GM12878 (cell line): ENCODE measurements around the gene LGALS8. TPM values are rescaled to one million over a fixed set of nuclear protein-coding genes. Genes with fewer than 3 reads are reported as not detected.
A peak's percentile ranks its signal among the peaks of the same experiment; 100 is the strongest.

Experiments used
- CEBPB ChIP-seq, 2 experiments: fragments of 150-350 bp in 1 of 2; IDR thresholded peaks; 2 replicates each; pipeline ENCODE4 v1.6.1; 2012 to 2014; ENCODE audit warnings: low read depth in 2 of 2, low read length in 2 of 2, borderline replicate concordance in 1 of 2, inconsistent platforms in 1 of 2
- EP300 ChIP-seq, 2 experiments: fragments of 150-350 bp in 1 of 2; IDR thresholded peaks; 2 replicates each; pipeline ENCODE4 v1.6.1; 2011 to 2012; ENCODE audit warnings: low read depth in 2 of 2, low read length in 2 of 2, borderline replicate concordance in 1 of 2, improper control_type of control experiment in 1 of 2, inconsistent platforms in 1 of 2; ENCODE audit not compliant: control insufficient read depth in 1 of 2
- HDAC2 ChIP-seq: fragments of 200-600 bp; sonication (generic); IDR thresholded peaks from 2 replicates; pipeline ENCODE4 v1.6.1; 2017
- IKZF1 ChIP-seq: fragments of 450-650 bp; conservative IDR thresholded peaks from 2 replicates; pipeline ENCODE4 v1.6.1; 2017; ENCODE audit warnings: antibody characterized with exemption, mild to moderate bottlenecking
- KAT2A ChIP-seq: conservative IDR thresholded peaks from 2 replicates; pipeline ENCODE4 v1.6.1; 2011; ENCODE audit warnings: low read depth, low read length; ENCODE audit not compliant: control insufficient read depth
- POLR2A ChIP-seq: IDR thresholded peaks from 2 replicates; pipeline ENCODE4 v1.6.1; 2011; ENCODE audit warnings: low read depth, mild to moderate bottlenecking, low read length
- POU2F2 ChIP-seq: IDR thresholded peaks from 3 replicates; pipeline ENCODE4 v1.6.1; 2011; ENCODE audit warnings: low read depth, mild to moderate bottlenecking, low read length, borderline replicate concordance
- SMAD1 ChIP-seq: fragments of 450-650 bp; IDR thresholded peaks from 2 replicates; pipeline ENCODE4 v1.6.1; 2018; ENCODE audit warnings: mild to moderate bottlenecking, low read depth; ENCODE audit not compliant: partially characterized antibody
- SPI1 ChIP-seq: IDR thresholded peaks from 2 replicates; pipeline ENCODE4 v1.6.1; 2011; ENCODE audit warnings: low read depth, mild to moderate bottlenecking, low read length, moderate library complexity, borderline replicate concordance; ENCODE audit not compliant: insufficient read depth
- SREBF1 ChIP-seq: IDR thresholded peaks from 2 replicates; pipeline ENCODE4 v1.6.1; 2012; ENCODE audit warnings: mild to moderate bottlenecking, low read length
- WRNIP1 ChIP-seq: IDR thresholded peaks from 2 replicates; pipeline ENCODE4 v1.6.1; 2011; ENCODE audit warnings: low read depth, low read length, improper control_type of control experiment, borderline replicate concordance
- ZNF384 ChIP-seq: IDR thresholded peaks from 2 replicates; pipeline ENCODE4 v1.6.1; 2012; ENCODE audit warnings: low read depth, mild to moderate bottlenecking, low read length, improper control_type of control experiment, borderline replicate concordance
- polyA plus RNA-seq, 11 experiments: library from polyadenylated mRNA; depleted of rRNA in 4 of 11; unstranded in 6 of 11; stranded (reverse) in 5 of 11; fragments of >200 nt; fragmentation: Nextera tagmentation in 4 of 11; fragmentation: Illumina TruSeq in 1 of 11; extraction: Ambion mirVana in 4 of 11; extraction: Trizol in 1 of 11; gene quantifications; 1 replicate in 1 of 11; 2 replicates in 10 of 11; pipeline versions ENCODE4 v1.2.1 to v1.2.3, GENCODE V29; 2011 to 2016; ENCODE audit warnings: inconsistent platforms in 2 of 11, missing spikeins in 2 of 11, low read depth in 1 of 11
- total RNA-seq, 4 experiments: library from RNA; depleted of rRNA in 3 of 4; stranded (reverse); fragments of >200 nt in 3 of 4; fragmentation: Illumina TruSeq in 1 of 4; extraction: Trizol in 1 of 4; gene quantifications; 2 replicates each; pipeline versions ENCODE4 v1.2.1 to v1.2.3, GENCODE V29; 2013 to 2021
- TF ChIP-seq, protein P1 (sequence below): fragments of 450-650 bp; IDR thresholded peaks from 2 replicates; pipeline ENCODE4 v1.6.1; 2017; ENCODE audit warnings: mild to moderate bottlenecking, moderate library complexity
- TF ChIP-seq, protein P2 (sequence below): fragments of 450-650 bp; IDR thresholded peaks from 2 replicates; pipeline ENCODE4 v1.6.1; 2017; ENCODE audit warnings: mild to moderate bottlenecking
- TF ChIP-seq, protein P3 (sequence below): fragments of 450-650 bp; IDR thresholded peaks from 2 replicates; pipeline ENCODE4 v1.6.1; 2017; ENCODE audit warnings: mild to moderate bottlenecking, moderate library complexity

The LGALS8 gene
- total and polyA plus RNA-seq, 10 of the 15 experiments (the other 5 are each of a cell fraction or from before 2014, with no cell fraction given), result 15.4 to 86.5 (median 19.2) TPM

DNA sequence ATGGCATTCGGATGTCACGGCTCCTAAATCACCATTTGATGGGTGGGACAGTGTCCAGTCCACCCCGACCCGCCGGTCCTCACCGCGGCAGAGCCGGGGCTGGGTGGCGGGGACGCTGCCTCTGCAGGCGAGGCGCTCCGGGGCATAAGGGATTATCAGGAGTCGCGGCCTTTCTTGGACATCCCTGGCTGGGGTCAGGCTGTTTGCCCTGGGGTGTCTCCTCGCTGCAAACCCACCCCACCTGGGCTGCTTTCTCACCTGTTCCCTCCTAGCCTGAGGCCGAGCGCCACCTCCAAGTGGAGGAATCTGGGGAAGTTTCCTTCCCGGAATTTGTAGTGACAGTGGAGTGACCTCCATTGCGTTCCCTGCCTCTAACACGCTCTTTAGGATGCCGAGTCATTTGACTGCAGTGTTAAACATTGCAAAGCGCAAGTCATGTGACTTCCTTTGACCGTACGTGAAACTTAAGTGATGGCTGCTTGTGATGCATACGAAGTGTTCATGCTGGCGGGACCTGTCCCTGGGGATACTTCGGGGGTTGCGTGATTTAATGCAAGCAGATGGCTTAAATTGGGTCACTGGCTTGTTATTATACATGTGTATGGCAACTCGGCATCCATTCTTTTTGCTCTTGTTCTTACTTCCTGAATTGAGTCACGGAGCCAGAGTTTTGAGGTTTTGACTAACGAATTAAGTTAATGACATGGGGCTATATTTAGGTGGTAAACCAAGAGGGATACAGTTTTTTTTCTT is 536 bp downstream of the LGALS8 start (continued):
- TF ChIP-seq POU2F2, result peak; percentile 82; the same call in 1 of the 3 replicates
- TF ChIP-seq POLR2A, result peak; percentile 65
- TF ChIP-seq CEBPB (IDR thresholded peaks at IDR 0.05; ENCODE audit: borderline replicate concordance in 1 of 2, low read depth in 2 of 2, low read length in 2 of 2), result no peak
- no peak for TF ChIP-seq HDAC2
- TF ChIP-seq WRNIP1, result no peak
- TF ChIP-seq EP300 (IDR thresholded peaks at IDR 0.05; ENCODE audit: borderline replicate concordance in 1 of 2, control insufficient read depth in 1 of 2, low read depth in 2 of 2, low read length in 2 of 2), result peak; percentile 36 to 45; a peak in 2 of 4 replicates
- no peak for TF ChIP-seq SREBF1
- no peak for TF ChIP-seq SPI1
- TF ChIP-seq, protein P1, sequence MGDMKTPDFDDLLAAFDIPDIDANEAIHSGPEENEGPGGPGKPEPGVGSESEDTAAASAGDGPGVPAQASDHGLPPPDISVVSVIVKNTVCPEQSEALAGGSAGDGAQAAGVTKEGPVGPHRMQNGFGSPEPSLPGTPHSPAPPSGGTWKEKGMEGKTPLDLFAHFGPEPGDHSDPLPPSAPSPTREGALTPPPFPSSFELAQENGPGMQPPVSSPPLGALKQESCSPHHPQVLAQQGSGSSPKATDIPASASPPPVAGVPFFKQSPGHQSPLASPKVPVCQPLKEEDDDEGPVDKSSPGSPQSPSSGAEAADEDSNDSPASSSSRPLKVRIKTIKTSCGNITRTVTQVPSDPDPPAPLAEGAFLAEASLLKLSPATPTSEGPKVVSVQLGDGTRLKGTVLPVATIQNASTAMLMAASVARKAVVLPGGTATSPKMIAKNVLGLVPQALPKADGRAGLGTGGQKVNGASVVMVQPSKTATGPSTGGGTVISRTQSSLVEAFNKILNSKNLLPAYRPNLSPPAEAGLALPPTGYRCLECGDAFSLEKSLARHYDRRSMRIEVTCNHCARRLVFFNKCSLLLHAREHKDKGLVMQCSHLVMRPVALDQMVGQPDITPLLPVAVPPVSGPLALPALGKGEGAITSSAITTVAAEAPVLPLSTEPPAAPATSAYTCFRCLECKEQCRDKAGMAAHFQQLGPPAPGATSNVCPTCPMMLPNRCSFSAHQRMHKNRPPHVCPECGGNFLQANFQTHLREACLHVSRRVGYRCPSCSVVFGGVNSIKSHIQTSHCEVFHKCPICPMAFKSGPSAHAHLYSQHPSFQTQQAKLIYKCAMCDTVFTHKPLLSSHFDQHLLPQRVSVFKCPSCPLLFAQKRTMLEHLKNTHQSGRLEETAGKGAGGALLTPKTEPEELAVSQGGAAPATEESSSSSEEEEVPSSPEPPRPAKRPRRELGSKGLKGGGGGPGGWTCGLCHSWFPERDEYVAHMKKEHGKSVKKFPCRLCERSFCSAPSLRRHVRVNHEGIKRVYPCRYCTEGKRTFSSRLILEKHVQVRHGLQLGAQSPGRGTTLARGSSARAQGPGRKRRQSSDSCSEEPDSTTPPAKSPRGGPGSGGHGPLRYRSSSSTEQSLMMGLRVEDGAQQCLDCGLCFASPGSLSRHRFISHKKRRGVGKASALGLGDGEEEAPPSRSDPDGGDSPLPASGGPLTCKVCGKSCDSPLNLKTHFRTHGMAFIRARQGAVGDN, result peak; percentile 74
- TF ChIP-seq, protein P2, sequence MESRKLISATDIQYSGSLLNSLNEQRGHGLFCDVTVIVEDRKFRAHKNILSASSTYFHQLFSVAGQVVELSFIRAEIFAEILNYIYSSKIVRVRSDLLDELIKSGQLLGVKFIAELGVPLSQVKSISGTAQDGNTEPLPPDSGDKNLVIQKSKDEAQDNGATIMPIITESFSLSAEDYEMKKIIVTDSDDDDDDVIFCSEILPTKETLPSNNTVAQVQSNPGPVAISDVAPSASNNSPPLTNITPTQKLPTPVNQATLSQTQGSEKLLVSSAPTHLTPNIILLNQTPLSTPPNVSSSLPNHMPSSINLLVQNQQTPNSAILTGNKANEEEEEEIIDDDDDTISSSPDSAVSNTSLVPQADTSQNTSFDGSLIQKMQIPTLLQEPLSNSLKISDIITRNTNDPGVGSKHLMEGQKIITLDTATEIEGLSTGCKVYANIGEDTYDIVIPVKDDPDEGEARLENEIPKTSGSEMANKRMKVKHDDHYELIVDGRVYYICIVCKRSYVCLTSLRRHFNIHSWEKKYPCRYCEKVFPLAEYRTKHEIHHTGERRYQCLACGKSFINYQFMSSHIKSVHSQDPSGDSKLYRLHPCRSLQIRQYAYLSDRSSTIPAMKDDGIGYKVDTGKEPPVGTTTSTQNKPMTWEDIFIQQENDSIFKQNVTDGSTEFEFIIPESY, result no peak
- TF ChIP-seq KAT2A, result no peak
- no peak for TF ChIP-seq SMAD1
- no peak for TF ChIP-seq ZNF384
- peak; percentile 30 for TF ChIP-seq IKZF1
- TF ChIP-seq, protein P3, sequence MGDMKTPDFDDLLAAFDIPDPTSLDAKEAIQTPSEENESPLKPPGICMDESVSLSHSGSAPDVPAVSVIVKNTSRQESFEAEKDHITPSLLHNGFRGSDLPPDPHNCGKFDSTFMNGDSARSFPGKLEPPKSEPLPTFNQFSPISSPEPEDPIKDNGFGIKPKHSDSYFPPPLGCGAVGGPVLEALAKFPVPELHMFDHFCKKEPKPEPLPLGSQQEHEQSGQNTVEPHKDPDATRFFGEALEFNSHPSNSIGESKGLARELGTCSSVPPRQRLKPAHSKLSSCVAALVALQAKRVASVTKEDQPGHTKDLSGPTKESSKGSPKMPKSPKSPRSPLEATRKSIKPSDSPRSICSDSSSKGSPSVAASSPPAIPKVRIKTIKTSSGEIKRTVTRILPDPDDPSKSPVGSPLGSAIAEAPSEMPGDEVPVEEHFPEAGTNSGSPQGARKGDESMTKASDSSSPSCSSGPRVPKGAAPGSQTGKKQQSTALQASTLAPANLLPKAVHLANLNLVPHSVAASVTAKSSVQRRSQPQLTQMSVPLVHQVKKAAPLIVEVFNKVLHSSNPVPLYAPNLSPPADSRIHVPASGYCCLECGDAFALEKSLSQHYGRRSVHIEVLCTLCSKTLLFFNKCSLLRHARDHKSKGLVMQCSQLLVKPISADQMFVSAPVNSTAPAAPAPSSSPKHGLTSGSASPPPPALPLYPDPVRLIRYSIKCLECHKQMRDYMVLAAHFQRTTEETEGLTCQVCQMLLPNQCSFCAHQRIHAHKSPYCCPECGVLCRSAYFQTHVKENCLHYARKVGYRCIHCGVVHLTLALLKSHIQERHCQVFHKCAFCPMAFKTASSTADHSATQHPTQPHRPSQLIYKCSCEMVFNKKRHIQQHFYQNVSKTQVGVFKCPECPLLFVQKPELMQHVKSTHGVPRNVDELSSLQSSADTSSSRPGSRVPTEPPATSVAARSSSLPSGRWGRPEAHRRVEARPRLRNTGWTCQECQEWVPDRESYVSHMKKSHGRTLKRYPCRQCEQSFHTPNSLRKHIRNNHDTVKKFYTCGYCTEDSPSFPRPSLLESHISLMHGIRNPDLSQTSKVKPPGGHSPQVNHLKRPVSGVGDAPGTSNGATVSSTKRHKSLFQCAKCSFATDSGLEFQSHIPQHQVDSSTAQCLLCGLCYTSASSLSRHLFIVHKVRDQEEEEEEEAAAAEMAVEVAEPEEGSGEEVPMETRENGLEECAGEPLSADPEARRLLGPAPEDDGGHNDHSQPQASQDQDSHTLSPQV, result no peak
